ENCODE measurements around the gene AHNAK. TPM values are rescaled to one million over a fixed set of nuclear protein-coding genes. Genes with fewer than 3 reads are reported as not detected.
"Not testable (repeated sequence)": the region's sequence is repeated elsewhere in the genome, so short reads cannot be mapped to it uniquely, and the experiment has no call there.

The AHNAK gene
- total RNA-seq, 2 experiments from 2014 or later: 0.21 to 0.28 TPM

DNA sequence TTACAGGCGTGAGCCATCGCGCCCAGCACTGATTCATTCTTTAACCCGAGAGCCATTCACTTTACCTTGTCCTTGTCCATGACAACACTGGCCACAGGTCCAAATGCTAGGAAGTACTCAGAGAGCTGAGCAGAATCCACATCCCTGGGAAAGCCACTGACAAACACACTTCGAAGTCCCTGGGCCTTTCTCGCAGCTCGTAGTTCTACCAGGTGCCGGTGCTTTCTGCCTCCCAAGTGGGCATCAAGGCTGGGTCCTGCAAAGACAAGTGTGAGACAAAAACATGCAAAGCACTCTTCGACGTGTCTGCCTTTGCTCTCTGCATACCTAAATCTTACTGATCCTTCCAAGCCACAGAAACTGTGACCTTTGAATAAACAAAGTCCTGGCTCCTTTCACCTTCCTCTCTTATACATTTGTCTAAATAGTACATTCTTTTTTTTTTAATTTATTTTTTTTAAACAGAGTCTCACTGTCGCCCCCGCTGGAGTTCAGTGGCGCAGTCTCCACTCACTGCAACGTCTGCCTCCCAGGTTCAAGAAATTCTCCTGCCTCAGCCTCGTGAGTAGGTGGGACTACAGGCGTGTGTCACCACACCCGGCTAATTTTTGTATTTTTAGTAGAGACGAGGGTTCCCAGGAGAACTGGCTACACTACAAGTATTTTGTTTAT is 42.5 kb upstream of the AHNAK start:
- ChIA-PET CTCF (ENCODE audit: unreplicated experiment) (no interaction called here), POLR2A (interaction anchor here (1.1 to 1.8 kb wide), 2 partner anchors 15 to 76 kb away, joined by 4 to 5 read pairs; partner anchors contain the start of genes C11orf98, CSKMT and EEF1G)
- no peaks in the 10 kb centered on the region for H3K9me3 ChIP-seq (ENCODE audit: low read length)
- H3K79me2 ChIP-seq (ENCODE audit: insufficient read depth, low read depth, low read length): peaks cover 25% of the 10 kb centered on the region; the same call in 1 of the 2 replicates
- no TSS peak for BruUV-seq (replicated peaks)
- no peak overlapping the region for H3K27ac ChIP-seq (ENCODE audit: low read depth, low read length, poor library complexity, severe bottlenecking)
- no peaks in the 10 kb centered on the region for H4K20me1 ChIP-seq (ENCODE audit: insufficient read depth, low read length)
- peaks cover 67% of the 10 kb centered on the region for H3K36me3 ChIP-seq (ENCODE audit: insufficient read depth, low read length)
- H2AFZ ChIP-seq (ENCODE audit: low read length): no peak overlapping the region
- intact Hi-C loops (cut with micrococcal nuclease; ENCODE audit: unreplicated experiment): no loop called here
- DNase-seq (ENCODE audit: low spot score): no peak
- H3K4me2 ChIP-seq (ENCODE audit: low read length): peak overlapping the region; percentile 66
- H3K9me2 ChIP-seq (ENCODE audit: insufficient read depth, low read length): no peaks in the 10 kb centered on the region
- peaks cover 33% of the 10 kb centered on the region for H3K4me1 ChIP-seq (ENCODE audit: insufficient read depth, low read length, poor library complexity, severe bottlenecking)
- no peak overlapping the region for H3K4me3 ChIP-seq (ENCODE audit: low read depth, low read length, poor library complexity, severe bottlenecking)
- no peak for TF ChIP-seq EZH2phosphoT487 (IDR thresholded peaks at IDR 0.05; ENCODE audit: borderline replicate concordance, low read depth, low read length)
- TF ChIP-seq, protein P1, sequence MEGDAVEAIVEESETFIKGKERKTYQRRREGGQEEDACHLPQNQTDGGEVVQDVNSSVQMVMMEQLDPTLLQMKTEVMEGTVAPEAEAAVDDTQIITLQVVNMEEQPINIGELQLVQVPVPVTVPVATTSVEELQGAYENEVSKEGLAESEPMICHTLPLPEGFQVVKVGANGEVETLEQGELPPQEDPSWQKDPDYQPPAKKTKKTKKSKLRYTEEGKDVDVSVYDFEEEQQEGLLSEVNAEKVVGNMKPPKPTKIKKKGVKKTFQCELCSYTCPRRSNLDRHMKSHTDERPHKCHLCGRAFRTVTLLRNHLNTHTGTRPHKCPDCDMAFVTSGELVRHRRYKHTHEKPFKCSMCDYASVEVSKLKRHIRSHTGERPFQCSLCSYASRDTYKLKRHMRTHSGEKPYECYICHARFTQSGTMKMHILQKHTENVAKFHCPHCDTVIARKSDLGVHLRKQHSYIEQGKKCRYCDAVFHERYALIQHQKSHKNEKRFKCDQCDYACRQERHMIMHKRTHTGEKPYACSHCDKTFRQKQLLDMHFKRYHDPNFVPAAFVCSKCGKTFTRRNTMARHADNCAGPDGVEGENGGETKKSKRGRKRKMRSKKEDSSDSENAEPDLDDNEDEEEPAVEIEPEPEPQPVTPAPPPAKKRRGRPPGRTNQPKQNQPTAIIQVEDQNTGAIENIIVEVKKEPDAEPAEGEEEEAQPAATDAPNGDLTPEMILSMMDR (conservative IDR thresholded peaks at IDR 0.05; ENCODE audit: low read length): peak; percentile 71

DNA sequence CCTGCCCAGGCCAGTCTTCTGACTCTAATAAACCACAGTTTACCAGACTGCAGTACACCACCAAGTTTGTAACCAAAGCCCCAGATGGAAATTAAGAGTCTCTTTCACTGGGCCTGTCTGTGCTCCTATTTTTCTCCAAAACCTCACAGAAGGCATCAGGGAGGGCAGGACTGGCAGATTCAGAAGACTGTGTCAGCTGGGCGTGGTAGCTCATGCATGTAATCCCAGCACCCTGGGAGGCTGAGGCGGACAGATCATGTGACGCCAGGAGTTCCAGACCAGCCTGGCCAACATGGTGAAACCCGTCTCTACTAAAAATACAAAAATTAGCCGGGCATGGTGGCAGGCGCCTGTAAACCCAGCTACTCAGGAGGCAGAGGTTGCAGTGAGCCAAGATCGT is 38.8 kb upstream of the AHNAK start:
- Histone ChIP-seq H3K79me2 (ENCODE audit: insufficient read depth, low read depth, low read length) (peaks cover 16% of the 10 kb centered on the region; the same call in 1 of the 2 replicates), H3K36me3 (ENCODE audit: insufficient read depth, low read length) (peaks cover 84% of the 10 kb centered on the region), H3K4me1 (ENCODE audit: insufficient read depth, low read length, poor library complexity, severe bottlenecking) (peaks cover 10% of the 10 kb centered on the region)
- H3K9me3 ChIP-seq (ENCODE audit: low read length); intact Hi-C loops (cut with micrococcal nuclease; ENCODE audit: unreplicated experiment); H3K27ac ChIP-seq (ENCODE audit: low read depth, low read length, poor library complexity, severe bottlenecking); H3K9me2 ChIP-seq (ENCODE audit: insufficient read depth, low read length); BruUV-seq (replicated peaks); H3K4me3 ChIP-seq (ENCODE audit: low read depth, low read length, poor library complexity, severe bottlenecking); DNase-seq (ENCODE audit: low spot score); H3K4me2 ChIP-seq (ENCODE audit: low read length); CTCF ChIA-PET (ENCODE audit: unreplicated experiment); H2AFZ ChIP-seq (ENCODE audit: low read length); H4K20me1 ChIP-seq (ENCODE audit: insufficient read depth, low read length): not testable (repeated sequence)
- POLR2A ChIA-PET: interaction anchor here (1.3 to 1.4 kb wide), 2 partner anchors 11 to 121 kb away, joined by 5 read pairs; partner anchors contain the start of gene EEF1G

- H3K4me2 ChIP-seq (ENCODE audit: low read length); H3K79me2 ChIP-seq (ENCODE audit: insufficient read depth, low read depth, low read length); H3K27ac ChIP-seq (ENCODE audit: low read depth, low read length, poor library complexity, severe bottlenecking); H3K4me3 ChIP-seq (ENCODE audit: low read depth, low read length, poor library complexity, severe bottlenecking); CTCF ChIA-PET (ENCODE audit: unreplicated experiment); DNase-seq (ENCODE audit: low spot score); H3K4me1 ChIP-seq (ENCODE audit: insufficient read depth, low read length, poor library complexity, severe bottlenecking); H3K9me3 ChIP-seq (ENCODE audit: low read length); H3K9me2 ChIP-seq (ENCODE audit: insufficient read depth, low read length); BruUV-seq (replicated peaks); intact Hi-C loops (cut with micrococcal nuclease; ENCODE audit: unreplicated experiment); H2AFZ ChIP-seq (ENCODE audit: low read length); H4K20me1 ChIP-seq (ENCODE audit: insufficient read depth, low read length): not testable (repeated sequence)
- POLR2A ChIA-PET: interaction anchor here (0.7 kb wide), 1 partner anchor 59 kb away, joined by 3 read pairs; no protein-coding TSS in a partner anchor
- peaks cover 93% of the 10 kb centered on the region for H3K36me3 ChIP-seq (ENCODE audit: insufficient read depth, low read length)
Observed at GRCh38 chr11:62581735-62582134, 35.1 kb upstream of the AHNAK start.

Data from OCI-LY7 (cell line).